Smooth muscle cell (in vitro differentiated cells): ENCODE results near the gene SMCP. TPM values are rescaled to one million over a fixed set of nuclear protein-coding genes. Genes with fewer than 3 reads are reported as not detected.

ENCODE experiments used
- DNase-seq: peaks from one replicate; lab custom pipeline; 2025; ENCODE audit not compliant: unreplicated experiment; lab: John Stamatoyannopoulos, UW
- H2AFZ ChIP-seq: fragments of 200-600 bp; sonication (generic); 2 replicates; pipeline ENCODE4 v1.6.0; 2016; ENCODE audit warnings: antibody characterized with exemption, low read depth, mild to moderate bottlenecking
- H3F3A ChIP-seq: fragments of 200-600 bp; sonication (generic); 2 replicates; pipeline ENCODE4 v1.6.0; 2017; ENCODE audit warnings: antibody characterized with exemption, low read depth
- H3K27ac ChIP-seq: fragments of 200-600 bp; sonication (generic); 2 replicates; pipeline ENCODE4 v1.5.1; 2016; ENCODE audit warnings: low read depth, mild to moderate bottlenecking
- H3K27me3 ChIP-seq: fragments of 200-600 bp; sonication (generic); 2 replicates; pipeline ENCODE4 v1.6.1; 2016; ENCODE audit warnings: low read depth, mild to moderate bottlenecking
- H3K36me3 ChIP-seq: fragments of 200-600 bp; sonication (generic); 2 replicates; pipeline ENCODE4 v1.5.1; 2016; ENCODE audit warnings: low read depth
- H3K4me1 ChIP-seq: fragments of 200-600 bp; sonication (generic); 2 replicates; pipeline ENCODE4 v1.5.1; 2016; ENCODE audit warnings: low read depth
- H3K4me2 ChIP-seq: fragments of 200-600 bp; sonication (generic); 2 replicates; pipeline ENCODE4 v1.6.0; 2016; ENCODE audit warnings: mild to moderate bottlenecking
- H3K4me3 ChIP-seq: fragments of 200-600 bp; sonication (generic); 2 replicates; pipeline ENCODE4 v1.5.1; 2016; ENCODE audit warnings: mild to moderate bottlenecking
- H3K79me2 ChIP-seq: fragments of 200-600 bp; sonication (generic); 2 replicates; pipeline ENCODE4 v1.6.0; 2016; ENCODE audit warnings: low read depth, mild to moderate bottlenecking
- H3K9ac ChIP-seq: fragments of 200-600 bp; sonication (generic); 2 replicates; pipeline ENCODE4 v1.6.0; 2016; ENCODE audit warnings: low read depth
- H3K9me3 ChIP-seq: fragments of 200-600 bp; sonication (generic); replicated peaks from 2 replicates; pipeline ENCODE4 v1.5.1; 2016; ENCODE audit warnings: low read depth
- H4K20me1 ChIP-seq: fragments of 200-600 bp; sonication (generic); 2 replicates; pipeline ENCODE4 v1.6.0; 2016; ENCODE audit warnings: low read depth
- CTCF ChIP-seq: fragments of 200-600 bp; sonication (generic); IDR thresholded peaks from 2 replicates; pipeline ENCODE4 v1.5.1; 2017; ENCODE audit warnings: borderline replicate concordance, mild to moderate bottlenecking, antibody characterized with exemption; ENCODE audit not compliant: insufficient read depth, poor library complexity, severe bottlenecking
- WGBS: methylation state at CpG from one replicate; pipeline ENCODE4 v1.1.7; 2016; ENCODE audit warnings: low lambda C conversion rate; 5-methylcytosine and 5-hydroxymethylcytosine counted together
- polyA plus RNA-seq: library from polyadenylated mRNA; unstranded; fragments of >200 nt; fragmentation: Nextera tagmentation; extraction: Ambion mirVana; gene quantifications from 2 replicates; pipeline ENCODE4 v1.2.1, GENCODE V29; 2016
- total RNA-seq: library from RNA; depleted of rRNA; stranded (reverse); fragments of >200 nt; gene quantifications from 2 replicates; pipeline ENCODE4 v1.2.3, GENCODE V29; 2014

SMCP gene
- total and polyA plus RNA-seq, 2 experiments from 2014 or later = not detected

DNA sequence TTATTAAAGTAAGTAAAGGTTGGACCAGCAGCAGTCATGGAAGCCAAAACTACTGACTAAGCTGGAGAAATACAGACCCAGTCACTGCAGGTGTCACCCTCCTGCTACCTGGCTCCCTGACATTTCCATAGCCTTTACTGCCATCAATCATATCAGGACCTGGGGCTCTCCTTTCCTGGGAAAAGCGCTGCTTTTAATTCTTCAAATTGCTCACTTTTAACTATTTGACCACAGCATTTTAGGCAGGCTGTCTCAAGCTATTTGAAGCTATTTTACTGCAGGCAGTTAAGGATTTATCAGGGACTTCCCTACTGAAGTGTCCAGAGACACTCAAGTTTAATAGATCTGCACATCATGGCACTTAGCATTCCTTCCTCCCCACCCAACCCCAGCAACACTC lies 34.3 kb downstream of the SMCP start:
- no peak for DNase-seq
- peaks cover 9% of the 10 kb centered on the region for H3K9me3 ChIP-seq
- no peak overlapping the region for H3K27ac ChIP-seq
- H3K9ac ChIP-seq = no peak overlapping the region
- no peak for TF ChIP-seq CTCF
- no peak overlapping the region for H3K4me3 ChIP-seq
- no peaks in the 10 kb centered on the region for H3K79me2 ChIP-seq
- no peaks in the 10 kb centered on the region for H3K36me3 ChIP-seq
- no peak overlapping the region for H2AFZ ChIP-seq
- no peaks in the 10 kb centered on the region for H4K20me1 ChIP-seq
- H3F3A ChIP-seq = no peaks in the 10 kb centered on the region
- H3K4me2 ChIP-seq = no peak overlapping the region
- no peaks in the 10 kb centered on the region for H3K4me1 ChIP-seq
- no peaks in the 10 kb centered on the region for H3K27me3 ChIP-seq
- 33% methylated on average over 1 of the region's 1 CpG for WGBS

- Histone ChIP-seq H3K79me2 (no peaks in the 10 kb centered on the region), H2AFZ (no peak overlapping the region), H3K4me3 (no peak overlapping the region), H3K9ac (no peak overlapping the region), H3F3A (no peaks in the 10 kb centered on the region), H3K36me3 (no peaks in the 10 kb centered on the region), H3K4me1 (no peaks in the 10 kb centered on the region), H3K4me2 (no peak overlapping the region), H3K9me3 (peaks cover 9% of the 10 kb centered on the region), H3K27ac (no peak overlapping the region), H4K20me1 (no peaks in the 10 kb centered on the region), H3K27me3 (no peaks in the 10 kb centered on the region)
- DNase-seq = no peak
- WGBS = 36% methylated on average over 5 of the region's 5 CpGs
- TF ChIP-seq CTCF = no peak
These were observed 34.8 kb downstream of the SMCP start for GRCh38 chr1:152912900-152913299.

DNA sequence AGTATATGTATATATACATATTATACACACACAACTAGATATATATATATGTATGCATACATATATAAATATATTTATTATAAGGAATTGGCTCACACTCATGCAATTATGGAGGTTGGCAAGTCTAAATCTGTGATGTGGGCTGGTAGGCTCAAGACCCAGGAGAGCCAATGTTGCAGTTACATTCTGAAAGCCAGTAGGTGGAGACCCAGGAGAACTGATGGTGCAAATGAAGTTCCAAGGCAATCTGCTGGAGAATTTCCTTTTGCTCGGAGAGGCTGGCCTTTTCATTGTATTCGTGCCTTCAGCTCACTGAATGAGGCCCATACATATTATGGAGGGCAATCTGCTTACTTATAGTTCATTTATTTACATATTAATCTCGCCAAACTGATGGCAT lies 39.7 kb downstream of the SMCP start:
- Histone ChIP-seq H4K20me1 (no peaks in the 10 kb centered on the region), H2AFZ (no peak overlapping the region), H3K4me2 (no peak overlapping the region), H3K9me3 (peaks cover 12% of the 10 kb centered on the region), H3K36me3 (no peaks in the 10 kb centered on the region), H3K27me3 (no peaks in the 10 kb centered on the region), H3K9ac (no peak overlapping the region), H3K4me1 (no peaks in the 10 kb centered on the region), H3K79me2 (no peaks in the 10 kb centered on the region), H3K4me3 (no peak overlapping the region), H3K27ac (no peak overlapping the region), H3F3A (no peaks in the 10 kb centered on the region)
- no peak for TF ChIP-seq CTCF
- 22% methylated on average over 3 of the region's 3 CpGs for WGBS
- no peak for DNase-seq

DNA sequence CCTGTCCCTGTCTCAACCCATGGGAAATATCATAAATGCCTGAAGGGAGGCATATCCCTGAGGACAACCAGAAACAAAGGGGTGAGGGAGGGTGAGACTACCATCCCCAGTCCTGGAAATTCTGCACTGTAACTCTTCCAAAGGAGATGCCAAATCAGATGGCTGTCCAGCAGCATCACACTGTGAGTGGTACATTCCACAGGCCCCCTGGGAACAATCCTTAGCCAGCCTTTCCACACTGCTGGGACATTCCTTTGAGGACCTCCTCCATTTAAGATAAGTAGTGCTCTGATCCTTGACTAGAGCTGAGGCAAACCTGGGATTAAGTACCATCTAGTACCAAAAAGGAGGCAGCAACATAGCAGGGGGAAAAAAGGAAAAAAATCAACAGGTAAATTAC lies 40.9 kb downstream of the SMCP start:
- no peak for DNase-seq
- Histone ChIP-seq H4K20me1 (no peaks in the 10 kb centered on the region), H3K36me3 (no peaks in the 10 kb centered on the region), H3K4me3 (no peak overlapping the region), H3K27me3 (no peaks in the 10 kb centered on the region), H3K79me2 (no peaks in the 10 kb centered on the region), H2AFZ (no peak overlapping the region), H3F3A (no peaks in the 10 kb centered on the region), H3K9ac (no peak overlapping the region), H3K9me3 (peaks cover 6% of the 10 kb centered on the region), H3K4me2 (no peak overlapping the region), H3K4me1 (no peaks in the 10 kb centered on the region), H3K27ac (no peak overlapping the region)
- TF ChIP-seq CTCF = no peak
